ENCODE measurements around the gene RRP1B. TPM values are rescaled to one million over a fixed set of nuclear protein-coding genes. Genes with fewer than 3 reads are reported as not detected.

Gene RRP1B
- total and polyA plus RNA-seq, 9 of the 15 experiments (the other 6 are each of a cell fraction or from before 2014, with no cell fraction given): 6.8 to 66.6 (median 41.9) TPM

GRCh38 chr21:43659136-43660000 lies at the start of gene RRP1B, which contains the start of gene HSF2BP (continued):
- no peak for TF ChIP-seq RREB1 (CRISPR knock-in tag; IDR thresholded peaks at IDR 0.05)
- TF ChIP-seq MLX (CRISPR knock-in tag; conservative IDR thresholded peaks at IDR 0.05): peak in 1 of 2 experiments; percentile 96; a peak in 2 of 4 replicates
- peak; percentile 69; the same call in 1 of the 2 replicates for TF ChIP-seq GTF2E2 (tag; IDR thresholded peaks at IDR 0.05)
- TF ChIP-seq ZNF79 (CRISPR knock-in tag; IDR thresholded peaks at IDR 0.05; ENCODE audit: low read depth): no peak
- no peak; the same call in 1 of the 2 replicates for TF ChIP-seq CHCHD3 (CRISPR knock-in tag; IDR thresholded peaks at IDR 0.05)
- TF ChIP-seq PRPF4 (IDR thresholded peaks at IDR 0.05; ENCODE audit: insufficient read depth, low read depth, low read length, poor library complexity, severe bottlenecking): peak; percentile 36
- TF ChIP-seq ZNF24 (IDR thresholded peaks at IDR 0.05): peak; percentile 88
- TF ChIP-seq ZMIZ1 (IDR thresholded peaks at IDR 0.05; ENCODE audit: low read depth in 2 of 2, low read length in 2 of 2): peak in 1 of 2 experiments; percentile 49; a peak in 1 of 4 replicates
- peak in 1 of 2 experiments; percentile 30; a peak in 1 of 4 replicates for TF ChIP-seq ARNT (IDR thresholded peaks at IDR 0.05)
- TF ChIP-seq AFF1 (IDR thresholded peaks at IDR 0.05; ENCODE audit: low read depth in 1 of 2, partially characterized antibody in 2 of 2): peak in 1 of 2 experiments; percentile 47
- peak; percentile 67 for TF ChIP-seq HNRNPLL (IDR thresholded peaks at IDR 0.05; ENCODE audit: low read depth, low read length, poor library complexity, severe bottlenecking)

Data from K562 (cell line).